ENCODE results near the gene ODAD3.

ODAD3 gene

DNA sequence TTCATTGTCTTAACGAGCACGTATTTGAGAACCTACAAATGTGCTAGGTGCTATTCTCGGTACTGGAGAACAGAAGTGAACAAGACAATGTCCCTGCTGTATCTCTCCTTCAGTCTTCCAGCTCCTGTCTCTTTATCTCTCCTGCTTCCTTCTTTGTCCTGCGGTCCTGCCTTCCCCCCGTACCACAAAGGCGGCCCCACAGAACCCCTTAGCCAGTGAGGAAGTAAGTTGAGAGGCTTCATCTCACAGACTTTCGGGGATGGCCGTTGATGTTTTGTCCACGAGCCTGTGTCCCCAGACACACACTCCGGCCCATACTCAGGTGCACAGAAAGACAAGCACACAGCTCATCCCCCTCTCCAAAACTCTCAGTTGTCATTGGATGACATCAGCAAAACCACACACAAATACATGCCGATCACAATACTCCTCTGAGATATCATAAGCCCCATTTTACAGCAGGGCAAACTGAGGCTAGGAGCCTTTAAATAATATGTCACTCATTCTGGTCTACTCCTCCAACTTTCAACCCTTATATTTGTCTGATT is 61.0 kb downstream of the ODAD3 start:
- no peak for DNase-seq

DNA sequence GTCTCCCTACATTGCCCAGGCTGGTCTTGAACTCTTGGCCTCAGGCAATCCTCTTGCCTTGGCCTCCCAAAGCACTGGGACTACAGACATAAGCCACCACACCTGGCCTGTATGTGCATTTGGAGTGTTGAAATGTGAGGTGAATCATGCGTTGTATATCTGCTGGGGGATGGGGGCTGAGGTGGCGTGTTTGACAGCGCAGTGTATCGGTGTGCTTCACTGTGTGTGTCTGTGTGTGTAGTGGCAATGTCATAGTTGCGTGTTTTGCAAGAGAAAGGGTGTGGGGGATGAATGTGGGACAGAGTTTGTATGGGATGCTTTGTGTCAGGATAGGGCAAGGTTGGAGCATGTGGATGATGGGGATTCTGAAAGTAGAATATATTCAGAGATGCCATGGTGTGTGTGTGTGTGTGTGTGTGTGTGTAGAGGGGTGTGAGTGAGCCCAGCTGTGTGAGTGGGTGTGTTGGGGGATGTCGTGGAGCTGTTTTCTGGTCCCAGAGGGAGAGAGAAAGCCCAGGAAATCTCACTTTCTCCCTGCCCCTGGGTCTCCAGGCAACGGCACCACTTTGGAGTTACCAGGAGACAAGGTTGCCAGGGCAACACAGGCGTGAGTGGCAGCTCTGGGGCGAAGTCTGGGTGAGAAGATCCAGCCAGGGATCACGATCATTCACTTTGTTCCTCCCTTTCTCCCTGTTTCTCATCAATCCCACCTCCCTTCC is 61.6 kb downstream of the ODAD3 start:
- DNase-seq = no peak

DNA sequence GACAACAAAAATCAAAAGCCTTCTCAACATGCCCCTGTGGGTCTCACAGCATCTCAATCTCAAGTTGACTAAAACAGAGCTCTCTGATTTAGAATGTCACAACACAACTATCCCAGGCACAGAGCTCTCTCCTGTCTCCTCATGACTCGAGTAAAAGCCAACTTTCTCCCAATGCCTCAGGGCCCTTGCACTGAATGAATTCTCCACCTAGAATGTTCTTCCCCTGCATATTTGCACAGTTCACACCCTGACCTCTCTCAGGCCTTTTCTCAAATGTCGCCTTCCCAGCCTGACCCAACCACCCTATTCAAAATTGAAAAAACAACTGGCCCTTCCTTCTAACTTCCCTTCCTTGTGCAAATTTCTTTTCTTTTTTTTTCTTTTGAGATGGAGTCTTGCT is 64.2 kb downstream of the ODAD3 start:
- DNase-seq = no peak
